Measurements from ENCODE around the gene GOLGA6L10.
"Not testable (repeated sequence)": the region's sequence is repeated elsewhere in the genome, so short reads cannot be mapped to it uniquely, and the experiment has no call there.

DNA sequence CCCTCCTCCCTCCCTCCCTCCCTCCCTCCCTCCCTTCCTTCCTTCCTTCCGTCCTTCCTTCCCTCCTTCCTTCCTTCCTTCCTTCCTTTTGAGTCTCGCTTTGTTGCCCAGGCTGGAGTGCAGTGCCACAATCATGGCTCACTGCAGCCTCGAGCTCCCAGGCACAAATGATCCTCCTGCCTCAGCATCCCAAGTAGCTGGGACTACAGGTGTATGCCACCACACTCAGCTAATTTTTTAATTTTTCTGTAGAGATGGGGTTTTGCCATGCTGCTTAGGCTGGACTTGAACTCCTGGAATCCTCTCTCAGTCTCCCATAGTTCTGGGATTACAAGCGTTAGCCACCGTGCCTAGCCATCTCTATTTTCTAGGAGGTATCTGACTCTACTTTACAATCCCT, 38.0 kb downstream of the GOLGA6L10 start:
- TF ChIP-seq, protein P1, sequence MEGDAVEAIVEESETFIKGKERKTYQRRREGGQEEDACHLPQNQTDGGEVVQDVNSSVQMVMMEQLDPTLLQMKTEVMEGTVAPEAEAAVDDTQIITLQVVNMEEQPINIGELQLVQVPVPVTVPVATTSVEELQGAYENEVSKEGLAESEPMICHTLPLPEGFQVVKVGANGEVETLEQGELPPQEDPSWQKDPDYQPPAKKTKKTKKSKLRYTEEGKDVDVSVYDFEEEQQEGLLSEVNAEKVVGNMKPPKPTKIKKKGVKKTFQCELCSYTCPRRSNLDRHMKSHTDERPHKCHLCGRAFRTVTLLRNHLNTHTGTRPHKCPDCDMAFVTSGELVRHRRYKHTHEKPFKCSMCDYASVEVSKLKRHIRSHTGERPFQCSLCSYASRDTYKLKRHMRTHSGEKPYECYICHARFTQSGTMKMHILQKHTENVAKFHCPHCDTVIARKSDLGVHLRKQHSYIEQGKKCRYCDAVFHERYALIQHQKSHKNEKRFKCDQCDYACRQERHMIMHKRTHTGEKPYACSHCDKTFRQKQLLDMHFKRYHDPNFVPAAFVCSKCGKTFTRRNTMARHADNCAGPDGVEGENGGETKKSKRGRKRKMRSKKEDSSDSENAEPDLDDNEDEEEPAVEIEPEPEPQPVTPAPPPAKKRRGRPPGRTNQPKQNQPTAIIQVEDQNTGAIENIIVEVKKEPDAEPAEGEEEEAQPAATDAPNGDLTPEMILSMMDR (IDR thresholded peaks at IDR 0.05; ENCODE audit: insufficient read depth, low read depth, low read length), result not testable (repeated sequence)
- not testable (repeated sequence) for TF ChIP-seq EZH2 (IDR thresholded peaks at IDR 0.05; ENCODE audit: insufficient read depth, low read length)

Measured in astrocyte (in vitro differentiated cells and primary cell).